Endothelial cell of umbilical vein (primary cell): ENCODE results near the gene CTXN2. TPM values are rescaled to one million over a fixed set of nuclear protein-coding genes. Genes with fewer than 3 reads are reported as not detected.

Experiments
- BruUV-seq: library from RNA; stranded (reverse); fragments of 400-500 nt; replicated peaks from 2 replicates; lab custom pipeline; 2021; lab: Mats Ljungman, UMichigan
- CTCF ChIA-PET: fragments of 300-600, 350-600 bp; sonication (Branson Sonifier 250); formaldehyde crosslinking; loops from one replicate; lab custom pipeline; 2021; ENCODE audit warnings: antibody characterized with exemption, inconsistent platforms; lab: Charles Lee
- POLR2A ChIA-PET: fragments of 300-600, 350-600 bp; sonication (Branson Sonifier 250); formaldehyde crosslinking; loops from one replicate; lab custom pipeline; 2021; ENCODE audit warnings: antibody characterized with exemption, inconsistent platforms; lab: Charles Lee
- DNase-seq: peaks from one replicate; pipeline ENCODE4 v3.0.0-alpha.2; 2011; ENCODE audit warnings: low read depth, low spot score
- FAIRE-seq: peaks from 2 replicates; lab custom pipeline; 2011; peaks lifted over from hg19 to GRCh38; lab: Jason Lieb, UNC
- H2AFZ ChIP-seq: 2 replicates; pipeline ENCODE4 v1.6.0; 2012; ENCODE audit warnings: low read depth, low read length, control low read depth, inconsistent platforms
- H3K27ac ChIP-seq: 2 replicates; pipeline ENCODE4 v1.5.1; 2011; ENCODE audit warnings: low read depth, mild to moderate bottlenecking, control low read depth, low read length, moderate library complexity; ENCODE audit not compliant: insufficient read depth
- H3K27me3 ChIP-seq, 2 experiments: 2 replicates each; pipeline versions ENCODE4 v1.6.0 to v1.6.1; 2011; ENCODE audit warnings: low read length in 2 of 2, mixed read lengths in 1 of 2; ENCODE audit not compliant: control insufficient read depth in 2 of 2, insufficient read depth in 2 of 2
- H3K36me3 ChIP-seq, 2 experiments: 2 replicates in 1 of 2; 3 replicates in 1 of 2; pipeline ENCODE4 v1.5.1; 2011; ENCODE audit warnings: low read length in 2 of 2, mild to moderate bottlenecking in 1 of 2, moderate library complexity in 1 of 2; ENCODE audit not compliant: control insufficient read depth in 2 of 2, insufficient read depth in 2 of 2; ENCODE audit errors: extremely low read depth in 1 of 2
- H3K4me1 ChIP-seq: 3 replicates; pipeline ENCODE4 v1.5.1; 2011; ENCODE audit warnings: mild to moderate bottlenecking, low read length; ENCODE audit not compliant: control insufficient read depth, insufficient read depth; ENCODE audit errors: extremely low read depth
- H3K4me2 ChIP-seq: 2 replicates; pipeline ENCODE4 v1.6.1; 2011; ENCODE audit warnings: low read length, control low read depth, mixed read lengths; ENCODE audit not compliant: insufficient read depth
- H3K4me3 ChIP-seq, 3 experiments: fragments of 200-600 bp in 1 of 3; sonication (generic), shearing (Covaris generic) in 1 of 3; replicated peaks in 1 of 3; 2 replicates each; pipeline ENCODE4 v1.5.1; 2011 to 2016; ENCODE audit warnings: control low read depth in 3 of 3, low read length in 3 of 3, mild to moderate bottlenecking in 2 of 3, inconsistent platforms in 1 of 3, low read depth in 1 of 3, moderate library complexity in 1 of 3; ENCODE audit not compliant: insufficient read depth in 1 of 3
- H3K79me2 ChIP-seq: 2 replicates; pipeline ENCODE4 v1.6.0; 2012; ENCODE audit warnings: low read length, inconsistent platforms; ENCODE audit not compliant: control insufficient read depth, insufficient read depth
- H3K9ac ChIP-seq: replicated peaks from 2 replicates; pipeline ENCODE3; 2011; ENCODE audit warnings: low read length, control low read depth; ENCODE audit not compliant: insufficient read depth; ENCODE audit errors: extremely low read depth
- H3K9me1 ChIP-seq: replicated peaks from 3 replicates; pipeline ENCODE4 v1.6.0; 2011; ENCODE audit warnings: mild to moderate bottlenecking, low read length; ENCODE audit not compliant: control insufficient read depth, insufficient read depth; ENCODE audit errors: extremely low read depth
- H3K9me3 ChIP-seq: replicated peaks from 2 replicates; pipeline ENCODE4 v1.5.1; 2012; ENCODE audit warnings: low read length, inconsistent platforms; ENCODE audit not compliant: control insufficient read depth, insufficient read depth
- H4K20me1 ChIP-seq: replicated peaks from 2 replicates; pipeline ENCODE3; 2011; ENCODE audit warnings: mild to moderate bottlenecking, low read length; ENCODE audit not compliant: control insufficient read depth, insufficient read depth; ENCODE audit errors: extremely low read depth
- FOS ChIP-seq: IDR thresholded peaks from 2 replicates; pipeline ENCODE4 v1.6.1; 2011; ENCODE audit warnings: mild to moderate bottlenecking, low read length, moderate library complexity, borderline replicate concordance; ENCODE audit not compliant: insufficient read depth
- JUN ChIP-seq: IDR thresholded peaks from 2 replicates; pipeline ENCODE4 v1.6.1; 2011; ENCODE audit warnings: borderline replicate concordance, low read depth; ENCODE audit not compliant: insufficient read length, insufficient read depth
- POLR2A ChIP-seq: IDR thresholded peaks from 2 replicates; pipeline ENCODE4 v1.6.1; 2012; ENCODE audit warnings: low read depth, mild to moderate bottlenecking, control low read depth, low read length
- POLR2AphosphoS5 ChIP-seq: IDR thresholded peaks from 2 replicates; pipeline ENCODE4 v1.6.1; 2012; ENCODE audit warnings: low read depth, mild to moderate bottlenecking, control low read depth, low read length, moderate library complexity; ENCODE audit not compliant: insufficient read depth
- dilution Hi-C: fragments of 300-500 bp; cut with MboI; formaldehyde crosslinking; loops from one replicate; pipeline ENCODE4 v1.15.0; 2019; ENCODE audit warnings: low sequenced_read_pairs; ENCODE audit not compliant: extremely low pct_ligation_motif_present
- intact Hi-C: fragments of 100-400 bp; cut with micrococcal nuclease; formaldehyde crosslinking; loops from one replicate; pipeline ENCODE4 v1.10.0; 2022
- polyA plus RNA-seq, 4 experiments: library from polyadenylated mRNA; depleted of rRNA in 3 of 4; stranded (reverse) in 3 of 4; unstranded in 1 of 4; fragments of >200 nt; gene quantifications; 2 replicates each; pipeline versions ENCODE4 v1.2.1 to v1.2.3, GENCODE V29; 2011 to 2012; ENCODE audit warnings: missing spikeins in 1 of 4
- total RNA-seq: library from RNA; stranded (reverse); gene quantifications from 2 replicates; pipeline ENCODE4 v1.2.3, GENCODE V29; 2021
- TF ChIP-seq, protein P1 (sequence below), 2 donors: IDR thresholded peaks; 1 replicate in 1 of 2; 2 replicates in 1 of 2; pipeline ENCODE4 v1.5.1; 2011; ENCODE audit warnings: low read length in 2 of 2, mild to moderate bottlenecking in 2 of 2, moderate library complexity in 2 of 2, control low read depth in 1 of 2, inconsistent platforms in 1 of 2, low read depth in 1 of 2; ENCODE audit not compliant: insufficient read depth in 1 of 2; ENCODE audit errors: extremely low read depth in 1 of 2

Gene CTXN2
- total and polyA plus RNA-seq, 2 donors (not counting 3 experiments of a cell fraction or from before 2014, with no cell fraction given) = 0.01 TPM; not detected in 1

DNA sequence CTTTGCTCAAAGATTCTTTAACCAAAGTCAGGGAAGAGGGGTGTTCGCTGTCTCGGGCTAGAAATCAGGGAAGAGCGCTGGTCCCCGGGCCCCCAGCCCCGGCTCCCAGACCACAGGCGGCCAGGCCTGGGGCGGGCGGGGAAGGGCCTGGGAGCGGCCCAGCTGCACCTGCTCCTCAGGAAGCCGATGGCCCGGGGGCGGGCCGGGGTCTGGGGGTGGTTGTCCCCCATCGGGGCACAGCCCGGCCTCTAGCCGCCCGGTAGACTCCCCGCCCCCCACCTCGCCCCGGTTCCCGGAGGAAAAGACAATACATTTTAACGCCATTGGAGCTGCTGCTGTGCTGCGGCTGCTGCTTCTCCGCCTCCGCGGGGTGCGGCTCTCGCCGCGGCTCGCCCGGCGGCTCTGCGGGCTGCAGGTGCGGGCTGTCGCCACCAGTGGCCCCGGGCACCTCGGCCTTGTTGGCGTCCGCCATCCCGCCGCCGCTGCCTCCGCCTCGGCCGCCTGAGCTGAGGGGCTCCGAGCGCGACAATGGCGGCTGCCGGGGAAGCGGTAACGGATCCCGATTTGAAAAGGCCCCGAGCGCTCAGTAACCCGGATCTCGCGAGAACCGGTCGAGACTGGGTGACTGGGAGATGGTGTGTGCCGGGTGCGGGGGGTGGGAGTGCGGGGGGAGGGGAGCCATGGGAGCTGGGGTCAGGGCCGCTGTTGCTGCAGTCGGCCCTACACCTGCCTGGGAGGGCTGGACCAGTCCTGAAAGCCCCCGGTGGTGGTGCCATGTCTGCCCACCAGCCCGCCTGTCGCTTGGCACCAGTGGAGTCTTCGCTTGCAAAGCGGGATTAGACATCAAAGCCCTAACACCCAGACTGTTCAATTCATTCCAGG, 13.5 kb upstream of the CTXN2 start, which contains the start of gene MYEF2:
TSS of gene MYEF2 (minus strand) at position 530 of the 882 bp plus-strand sequence. CDS start at position 472, 58 bp downstream.
- Histone ChIP-seq H3K27ac (peak within 1 kb of the TSS; percentile 84), H3K4me3 (peak within 1 kb of the TSS; percentile 14 to 68 (median 60)), H3K27me3 (peaks cover 0 to 2% of the 10 kb centered on the region in 2 experiments), H2AFZ (peak within 1 kb of the TSS; percentile 96), H3K9me1 (no peaks in the 10 kb centered on the region), H3K4me1 (peaks cover 12% of the 10 kb centered on the region), H3K36me3 (no peaks in the 10 kb centered on the region), H4K20me1 (no peaks in the 10 kb centered on the region), H3K9ac (peak within 1 kb of the TSS; percentile 87), H3K79me2 (peaks cover 38% of the 10 kb centered on the region), H3K4me2 (peak within 1 kb of the TSS; percentile 64), H3K9me3 (no peaks in the 10 kb centered on the region)
- intact Hi-C loops = loop anchor here (1.0 to 10.0 kb wide), 4 partner anchors 28 to 463 kb away; partner anchors contain the start of genes DUT and SEMA6D
- dilution Hi-C loops = no loop called here
- ChIA-PET CTCF (interaction anchor here (1.0 to 2.1 kb wide), 7 partner anchors 9 to 93 kb away, joined by 3 to 6 read pairs (median 4); no protein-coding TSS in a partner anchor), POLR2A (interaction anchor here (0.6 to 1.2 kb wide), 2 partner anchors 28 to 65 kb away, joined by 3 to 6 read pairs; no protein-coding TSS in a partner anchor)
- TF ChIP-seq, protein P1, sequence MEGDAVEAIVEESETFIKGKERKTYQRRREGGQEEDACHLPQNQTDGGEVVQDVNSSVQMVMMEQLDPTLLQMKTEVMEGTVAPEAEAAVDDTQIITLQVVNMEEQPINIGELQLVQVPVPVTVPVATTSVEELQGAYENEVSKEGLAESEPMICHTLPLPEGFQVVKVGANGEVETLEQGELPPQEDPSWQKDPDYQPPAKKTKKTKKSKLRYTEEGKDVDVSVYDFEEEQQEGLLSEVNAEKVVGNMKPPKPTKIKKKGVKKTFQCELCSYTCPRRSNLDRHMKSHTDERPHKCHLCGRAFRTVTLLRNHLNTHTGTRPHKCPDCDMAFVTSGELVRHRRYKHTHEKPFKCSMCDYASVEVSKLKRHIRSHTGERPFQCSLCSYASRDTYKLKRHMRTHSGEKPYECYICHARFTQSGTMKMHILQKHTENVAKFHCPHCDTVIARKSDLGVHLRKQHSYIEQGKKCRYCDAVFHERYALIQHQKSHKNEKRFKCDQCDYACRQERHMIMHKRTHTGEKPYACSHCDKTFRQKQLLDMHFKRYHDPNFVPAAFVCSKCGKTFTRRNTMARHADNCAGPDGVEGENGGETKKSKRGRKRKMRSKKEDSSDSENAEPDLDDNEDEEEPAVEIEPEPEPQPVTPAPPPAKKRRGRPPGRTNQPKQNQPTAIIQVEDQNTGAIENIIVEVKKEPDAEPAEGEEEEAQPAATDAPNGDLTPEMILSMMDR (IDR thresholded peaks at IDR 0.05; ENCODE audit: extremely low read depth in 1 of 2, insufficient read depth in 1 of 2, low read depth in 1 of 2, low read length in 2 of 2) = no peak
- no peak for TF ChIP-seq FOS
- TF ChIP-seq POLR2A = peak; percentile 60
- TF ChIP-seq JUN = no peak
- TF ChIP-seq POLR2AphosphoS5 = peak; percentile 37
- peak; percentile 78 for DNase-seq
- FAIRE-seq = peak; percentile 55
- TSS peak; percentile 36 for BruUV-seq
